ENCODE measurements around the gene RPL32. TPM values are rescaled to one million over a fixed set of nuclear protein-coding genes. Genes with fewer than 3 reads are reported as not detected.

The RPL32 gene
- total RNA-seq (1,141 and 1,244 TPM in 2 replicates), polyA plus RNA-seq (1,855 and 2,018 TPM in 2 replicates), polyA minus RNA-seq (ENCODE audit: low replicate concordance) (351 and 379 TPM in 2 replicates)
- polyA plus RNA-seq (2012) = 2,758 and 2,760 TPM in 2 replicates

GRCh38 chr3:12841149-12841969 lies at the start of gene RPL32:
RPL32 (minus strand) TSS chr3:12841565; CDS start chr3:12840237, 1,328 bp downstream.
- Histone ChIP-seq H3K4me3 (replicated peaks in 1 of 4; ENCODE audit: control extremely low read depth in 1 of 4, insufficient read depth in 1 of 4, low read depth in 3 of 4, low read length in 4 of 4) (peak within 1 kb of the TSS; percentile 42 to 100 (median 89)), H3K27ac (ENCODE audit: insufficient read depth, low read length) (peak within 1 kb of the TSS; percentile 88), H4K20me1 (ENCODE audit: control insufficient read depth, extremely low read depth, insufficient read depth, low read length) (peaks cover 6% of the 10 kb centered on the region), H2AFZ (ENCODE audit: low read length) (peak within 1 kb of the TSS; percentile 68), H3K79me2 (ENCODE audit: control insufficient read depth, insufficient read depth, low read length) (peaks cover 50% of the 10 kb centered on the region), H3K4me1 (ENCODE audit: control insufficient read depth, extremely low read depth, insufficient read depth, low read length) (peaks cover 19% of the 10 kb centered on the region), H3K4me2 (ENCODE audit: extremely low read depth, insufficient read depth, low read length) (peak within 1 kb of the TSS; percentile 97), H3K9me3 (ENCODE audit: control insufficient read depth, insufficient read depth, low read depth, low read length) (no peaks in the 10 kb centered on the region), H3K9ac (ENCODE audit: insufficient read depth, low read length) (peak within 1 kb of the TSS; percentile 74), H3K36me3 (ENCODE audit: control insufficient read depth, insufficient read depth, low read length) (peaks cover 29% of the 10 kb centered on the region), H3K27me3 (ENCODE audit: control insufficient read depth, insufficient read depth, low read length) (peaks cover 2% of the 10 kb centered on the region)
- DNase-seq (ENCODE audit: low read depth in 2 of 2) = peak; percentile 97 to 99
- peak; percentile 76 to 86 for TF ChIP-seq CTCF (conservative IDR thresholded peaks at IDR 0.05 in 1 of 2, IDR thresholded peaks at IDR 0.05 in 1 of 2; ENCODE audit: low read depth in 1 of 2, low read length in 2 of 2)
- TF ChIP-seq EZH2 (IDR thresholded peaks at IDR 0.05; ENCODE audit: low read length, missing control alignments) = no peak

- Histone ChIP-seq H2AFZ (ENCODE audit: low read length) (no peak overlapping the region), H3K4me1 (ENCODE audit: control insufficient read depth, extremely low read depth, insufficient read depth, low read length) (no peaks in the 10 kb centered on the region), H3K9ac (ENCODE audit: insufficient read depth, low read length) (no peak overlapping the region), H3K9me3 (ENCODE audit: control insufficient read depth, insufficient read depth, low read depth, low read length) (no peaks in the 10 kb centered on the region), H3K27ac (ENCODE audit: insufficient read depth, low read length) (no peak overlapping the region), H3K79me2 (ENCODE audit: control insufficient read depth, insufficient read depth, low read length) (no peaks in the 10 kb centered on the region), H3K4me3 (replicated peaks in 1 of 4; ENCODE audit: control extremely low read depth in 1 of 4, insufficient read depth in 1 of 4, low read depth in 3 of 4, low read length in 4 of 4) (no peak overlapping the region), H3K27me3 (ENCODE audit: control insufficient read depth, insufficient read depth, low read length) (peaks cover 10% of the 10 kb centered on the region), H3K36me3 (ENCODE audit: control insufficient read depth, insufficient read depth, low read length) (no peaks in the 10 kb centered on the region), H4K20me1 (ENCODE audit: control insufficient read depth, extremely low read depth, insufficient read depth, low read length) (no peaks in the 10 kb centered on the region), H3K4me2 (ENCODE audit: extremely low read depth, insufficient read depth, low read length) (no peak overlapping the region)
- no peak for DNase-seq (ENCODE audit: low read depth in 2 of 2)
- no peak for TF ChIP-seq CTCF (conservative IDR thresholded peaks at IDR 0.05 in 1 of 2, IDR thresholded peaks at IDR 0.05 in 1 of 2; ENCODE audit: low read depth in 1 of 2, low read length in 2 of 2)
- no peak for TF ChIP-seq EZH2 (IDR thresholded peaks at IDR 0.05; ENCODE audit: low read length, missing control alignments)
Observed at GRCh38 chr3:12890610-12891390, 49.4 kb upstream of the RPL32 start.

- no peak overlapping the region for H3K4me2 ChIP-seq (ENCODE audit: extremely low read depth, insufficient read depth, low read length)
- no peak for TF ChIP-seq EZH2 (IDR thresholded peaks at IDR 0.05; ENCODE audit: low read length, missing control alignments)
- H3K4me1 ChIP-seq (ENCODE audit: control insufficient read depth, extremely low read depth, insufficient read depth, low read length) = no peaks in the 10 kb centered on the region
- H3K9me3 ChIP-seq (ENCODE audit: control insufficient read depth, insufficient read depth, low read depth, low read length) = no peaks in the 10 kb centered on the region
- peaks cover 7% of the 10 kb centered on the region for H3K27me3 ChIP-seq (ENCODE audit: control insufficient read depth, insufficient read depth, low read length)
- no peak overlapping the region for H2AFZ ChIP-seq (ENCODE audit: low read length)
- H4K20me1 ChIP-seq (ENCODE audit: control insufficient read depth, extremely low read depth, insufficient read depth, low read length) = no peaks in the 10 kb centered on the region
- H3K4me3 ChIP-seq (replicated peaks in 1 of 4; ENCODE audit: control extremely low read depth in 1 of 4, insufficient read depth in 1 of 4, low read depth in 3 of 4, low read length in 4 of 4) = no peak overlapping the region
- no peaks in the 10 kb centered on the region for H3K36me3 ChIP-seq (ENCODE audit: control insufficient read depth, insufficient read depth, low read length)
- H3K79me2 ChIP-seq (ENCODE audit: control insufficient read depth, insufficient read depth, low read length) = no peaks in the 10 kb centered on the region
- H3K27ac ChIP-seq (ENCODE audit: insufficient read depth, low read length) = no peak overlapping the region
- DNase-seq (ENCODE audit: low read depth in 2 of 2) = no peak
- no peak overlapping the region for H3K9ac ChIP-seq (ENCODE audit: insufficient read depth, low read length)
Observed at GRCh38 chr3:12886736-12887135, 45.4 kb upstream of the RPL32 start.

All from fibroblast of lung (primary cell).